Spleen (tissue), 7 donors: ENCODE measurements around the gene DPF3.

Experiments
- POLR2A ChIP-seq, 3 donors: fragments of 450-650 bp; IDR thresholded peaks; one replicate each; pipeline ENCODE4 v1.5.1; 2017; ENCODE audit warnings: antibody characterized with exemption in 3 of 3, mild to moderate bottlenecking in 1 of 3
- POLR2AphosphoS5 ChIP-seq, 3 donors: sonication (generic); formaldehyde crosslinking; IDR thresholded peaks; one replicate each; pipeline ENCODE4 v1.5.1; 2017; ENCODE audit warnings: antibody characterized with exemption in 3 of 3
- TF ChIP-seq, protein P1 (sequence below), 11 experiments: fragments of 200-600 bp in 7 of 11; fragments of 450-650 bp in 4 of 11; sonication (generic) in 4 of 11; IDR thresholded peaks in 8 of 11; conservative IDR thresholded peaks in 3 of 11; 1 replicate in 7 of 11; 2 replicates in 4 of 11; pipeline versions ENCODE4 v1.4.0 to v1.8.0; 2016 to 2021; ENCODE audit warnings: antibody characterized with exemption in 11 of 11, inconsistent platforms in 4 of 11, mild to moderate bottlenecking in 1 of 11
- donor health status: DM: no; HTN: no; CAD: no; lungs with moderate emphysema.
- donor health status: DM: no; HTN: no; CAD: no.
- donor health status: DM: no; HTN: no; CAD: no.

GRCh38 chr14:72692696-72693095 is 201.2 kb downstream of the DPF3 start:
- TF ChIP-seq, protein P1, sequence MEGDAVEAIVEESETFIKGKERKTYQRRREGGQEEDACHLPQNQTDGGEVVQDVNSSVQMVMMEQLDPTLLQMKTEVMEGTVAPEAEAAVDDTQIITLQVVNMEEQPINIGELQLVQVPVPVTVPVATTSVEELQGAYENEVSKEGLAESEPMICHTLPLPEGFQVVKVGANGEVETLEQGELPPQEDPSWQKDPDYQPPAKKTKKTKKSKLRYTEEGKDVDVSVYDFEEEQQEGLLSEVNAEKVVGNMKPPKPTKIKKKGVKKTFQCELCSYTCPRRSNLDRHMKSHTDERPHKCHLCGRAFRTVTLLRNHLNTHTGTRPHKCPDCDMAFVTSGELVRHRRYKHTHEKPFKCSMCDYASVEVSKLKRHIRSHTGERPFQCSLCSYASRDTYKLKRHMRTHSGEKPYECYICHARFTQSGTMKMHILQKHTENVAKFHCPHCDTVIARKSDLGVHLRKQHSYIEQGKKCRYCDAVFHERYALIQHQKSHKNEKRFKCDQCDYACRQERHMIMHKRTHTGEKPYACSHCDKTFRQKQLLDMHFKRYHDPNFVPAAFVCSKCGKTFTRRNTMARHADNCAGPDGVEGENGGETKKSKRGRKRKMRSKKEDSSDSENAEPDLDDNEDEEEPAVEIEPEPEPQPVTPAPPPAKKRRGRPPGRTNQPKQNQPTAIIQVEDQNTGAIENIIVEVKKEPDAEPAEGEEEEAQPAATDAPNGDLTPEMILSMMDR (IDR thresholded peaks at IDR 0.05 in 8 of 11, conservative IDR thresholded peaks at IDR 0.05 in 3 of 11): no peak
- TF ChIP-seq POLR2A (IDR thresholded peaks at IDR 0.05) (no peak), POLR2AphosphoS5 (IDR thresholded peaks at IDR 0.05) (no peak)
